ENCODE results near the gene FBXL16.
"Not testable (repeated sequence)": the region's sequence is repeated elsewhere in the genome, so short reads cannot be mapped to it uniquely, and the experiment has no call there.

FBXL16 gene

DNA sequence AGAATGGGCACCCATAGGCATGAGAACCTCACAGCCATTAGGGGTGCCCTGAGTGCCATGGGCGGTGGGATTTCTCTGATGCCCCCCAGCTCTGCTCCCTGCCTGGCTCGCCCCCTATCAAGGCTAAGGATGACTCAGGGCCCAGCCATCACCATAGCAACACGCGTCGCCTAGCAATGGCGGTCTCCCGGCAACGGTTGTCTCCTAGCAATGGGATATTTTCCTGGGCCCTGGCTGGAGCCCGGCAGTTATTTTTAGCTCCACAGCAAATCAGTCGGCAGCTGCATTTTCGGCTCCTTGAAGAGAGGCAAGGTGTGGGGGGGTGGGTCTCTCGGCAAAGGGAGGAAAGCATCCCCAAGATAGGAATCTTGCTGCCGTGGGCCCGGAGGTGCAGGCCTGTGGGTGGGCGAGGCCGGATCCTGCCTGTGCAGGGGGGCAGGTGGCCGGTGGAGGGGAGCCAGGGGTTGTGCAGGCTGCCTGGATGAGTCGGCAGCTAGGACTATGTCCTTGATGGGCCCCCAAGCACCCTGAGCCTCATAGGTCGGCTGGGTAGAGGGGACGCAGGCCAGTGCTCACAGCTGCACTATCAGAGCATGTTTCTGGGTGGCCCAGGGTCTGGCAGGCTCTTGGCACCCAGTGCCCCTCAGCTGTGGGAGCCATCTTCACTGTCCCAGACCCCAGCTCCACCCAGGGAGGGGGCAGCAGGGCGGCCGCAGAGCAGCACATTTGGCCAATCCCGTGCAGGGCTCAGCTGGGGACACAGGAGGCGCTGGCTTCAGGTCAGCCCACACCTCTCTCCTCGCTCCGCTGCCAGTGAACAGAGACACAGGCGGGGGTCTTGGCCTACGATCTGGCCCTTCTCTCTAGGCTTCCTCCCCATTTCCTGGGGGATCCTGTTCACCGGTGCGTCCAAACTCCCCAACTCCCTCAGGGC is 4.2 kb upstream of the FBXL16 start:
- peak; percentile 65 for DNase-seq (ENCODE audit: low read depth)

DNA sequence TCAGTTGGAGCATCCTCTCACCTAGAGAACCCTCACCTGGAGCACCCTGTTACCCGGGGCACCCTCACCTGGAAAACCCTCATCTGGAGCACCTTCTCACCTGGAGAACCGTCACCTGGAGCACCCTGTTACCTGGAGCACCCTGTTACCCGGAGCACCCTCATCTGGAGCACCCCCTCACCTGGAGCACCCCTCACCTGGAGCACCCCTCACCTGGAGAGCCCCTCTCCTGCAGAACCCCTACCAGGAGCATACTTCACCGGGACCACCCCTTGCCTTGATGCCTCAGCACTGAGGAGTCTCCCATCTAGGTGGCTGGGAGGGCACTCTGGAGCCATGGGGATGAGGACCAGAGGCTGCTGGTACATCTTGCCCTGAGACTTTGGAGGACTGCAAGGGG is 3.4 kb upstream of the FBXL16 start:
- no peak for DNase-seq (ENCODE audit: low read depth)

DNA sequence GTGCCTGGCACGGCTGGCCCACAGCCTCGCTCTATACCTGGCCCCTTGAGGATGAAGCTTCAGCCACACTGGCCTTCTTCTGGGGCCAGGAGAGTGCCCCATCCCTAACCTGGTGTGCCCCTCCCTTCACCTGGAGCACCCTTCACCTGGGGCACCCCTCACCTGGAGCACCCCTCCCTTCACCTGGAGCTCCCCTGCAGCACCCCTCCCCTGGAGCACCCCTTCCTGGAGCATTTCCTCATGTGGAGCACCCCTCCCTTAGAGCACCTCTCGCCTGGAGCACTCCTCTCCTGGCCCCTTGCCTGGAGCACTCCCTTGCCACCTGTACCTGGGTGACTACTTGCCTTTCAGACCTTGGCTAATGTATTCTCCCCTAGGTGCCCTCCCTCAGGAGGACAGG is 2.4 kb upstream of the FBXL16 start:
- no peak for DNase-seq (ENCODE audit: low read depth)

DNA sequence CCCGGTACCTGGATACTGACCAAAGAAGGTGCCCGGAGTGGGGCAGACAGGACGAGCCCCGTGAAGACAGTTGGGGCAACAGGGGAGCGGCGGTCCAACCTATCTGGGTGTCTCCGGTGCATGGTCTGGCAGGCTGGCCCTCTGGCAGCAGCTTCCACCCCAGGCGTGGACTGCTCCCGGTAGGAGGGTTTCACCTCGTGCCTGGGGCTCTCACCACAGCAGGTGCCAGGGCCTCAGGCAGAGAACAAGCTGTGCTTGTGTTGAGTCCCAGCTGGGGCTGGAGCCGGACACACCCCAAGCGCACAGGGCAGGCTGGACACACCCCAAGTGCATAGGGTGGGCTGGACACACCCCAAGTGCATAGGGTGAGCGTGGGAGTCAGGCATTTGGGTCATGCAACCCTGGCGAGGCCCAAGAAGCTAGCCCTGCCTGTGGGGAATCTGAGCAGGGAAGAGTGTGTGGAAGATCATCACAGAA is 1.5 kb upstream of the FBXL16 start:
- DNase-seq (ENCODE audit: low read depth), result no peak

DNA sequence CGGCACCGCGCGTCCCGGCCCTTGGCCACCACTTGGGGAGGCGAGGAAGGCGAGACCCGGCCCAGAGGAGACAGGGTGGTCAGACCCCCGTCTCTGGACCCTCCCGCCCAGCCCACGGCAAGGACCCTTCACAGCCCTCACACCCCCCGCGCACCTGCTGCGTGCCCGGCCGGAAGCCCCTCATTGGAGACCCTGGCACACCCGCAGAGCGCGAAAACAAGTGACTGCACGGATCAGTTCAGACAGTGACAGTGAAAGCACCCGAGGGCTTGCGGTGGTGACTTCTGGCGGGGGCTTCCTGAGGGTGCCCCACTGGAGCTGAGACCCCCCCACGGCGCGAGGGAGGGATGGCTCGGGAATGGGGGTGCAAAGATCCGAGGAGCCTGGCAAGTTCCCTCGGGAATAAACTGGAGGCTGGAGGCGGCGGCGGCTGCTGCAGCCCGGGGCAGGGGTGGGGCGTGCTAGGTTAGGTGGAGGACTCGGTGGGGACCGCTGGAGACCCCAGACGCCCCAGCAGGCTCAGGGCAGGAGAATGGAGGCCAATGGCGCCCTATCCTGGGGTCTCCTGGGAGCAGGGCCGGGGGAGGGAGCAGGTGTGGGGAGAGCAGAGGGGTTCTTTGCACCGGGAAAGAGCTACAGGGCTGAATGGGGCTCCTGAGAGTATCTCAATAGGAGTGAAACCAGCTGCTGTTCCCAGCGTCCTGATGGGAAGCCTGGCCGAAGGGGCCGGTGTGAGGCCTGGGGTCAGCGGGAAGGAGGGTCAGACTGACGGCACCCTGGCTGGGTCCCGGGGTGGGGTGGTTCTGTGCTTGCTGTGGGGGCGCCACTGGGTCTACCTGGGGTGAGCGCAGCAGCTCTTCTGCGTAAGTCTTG is 824 bp upstream of the FBXL16 start:
- no peak for DNase-seq (ENCODE audit: low read depth)

DNA sequence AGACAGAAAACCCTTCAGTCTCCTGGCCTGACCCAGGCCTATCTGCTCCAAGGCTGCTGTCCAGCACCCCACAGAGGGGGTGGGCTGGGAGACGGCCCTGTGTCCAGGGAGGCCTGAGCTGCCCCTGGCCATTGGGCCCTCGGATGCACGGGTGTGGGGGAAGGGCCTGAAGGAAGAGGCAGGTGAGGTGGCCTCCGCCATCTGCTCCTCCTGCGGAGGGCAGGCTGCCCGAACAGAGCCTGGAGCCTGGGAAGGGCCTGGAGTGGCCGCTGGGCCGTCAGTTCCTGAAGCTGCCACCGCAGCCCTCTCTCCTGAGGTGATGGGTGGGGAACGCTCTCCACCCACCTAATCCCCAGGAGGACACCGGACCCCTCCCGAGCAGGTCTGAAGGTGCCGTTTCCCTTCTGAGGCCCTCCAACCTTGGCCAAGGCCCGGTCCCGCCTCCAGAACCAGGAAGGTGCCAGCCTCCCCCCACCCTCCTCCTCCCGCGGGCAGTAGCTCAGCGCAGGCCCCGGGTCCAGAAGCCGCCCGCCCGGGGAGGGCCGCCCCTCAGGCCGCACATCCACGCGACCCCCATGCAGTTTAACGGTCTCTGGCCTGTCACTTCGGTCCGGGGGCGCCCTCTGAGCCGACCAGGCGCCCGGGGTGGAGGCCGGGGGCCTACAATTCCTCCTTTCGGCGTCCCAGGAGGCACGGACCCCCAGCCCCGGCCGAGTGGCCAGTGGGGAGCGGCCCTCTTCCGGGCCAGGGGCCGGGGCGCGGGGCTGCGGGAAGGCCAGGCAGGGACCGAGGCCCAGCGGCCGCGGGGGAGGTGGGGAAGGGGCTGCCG is 835 bp downstream of the FBXL16 start:
- no peak for DNase-seq (ENCODE audit: low read depth)

DNA sequence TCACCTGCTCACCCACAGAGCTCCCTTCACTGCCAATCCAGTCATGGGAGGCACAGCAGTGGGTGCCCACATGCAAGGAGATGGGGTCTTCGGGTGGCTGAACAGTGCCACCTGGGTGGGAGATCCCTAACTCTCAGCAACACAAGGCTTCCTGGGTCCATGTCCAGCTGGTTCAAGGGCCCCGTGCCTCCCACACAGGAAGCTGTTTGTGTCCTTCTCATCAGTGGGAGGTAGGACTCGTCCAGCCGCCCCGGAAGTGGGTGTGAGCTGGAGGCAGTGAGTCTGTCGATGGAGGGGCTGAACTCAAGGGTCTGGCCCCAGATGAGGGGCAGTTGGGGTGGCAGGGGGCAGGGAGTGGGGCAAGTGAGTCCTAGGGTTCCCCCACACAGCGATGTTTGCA is 1.6 kb downstream of the FBXL16 start:
- DNase-seq (ENCODE audit: low read depth), result no peak

DNA sequence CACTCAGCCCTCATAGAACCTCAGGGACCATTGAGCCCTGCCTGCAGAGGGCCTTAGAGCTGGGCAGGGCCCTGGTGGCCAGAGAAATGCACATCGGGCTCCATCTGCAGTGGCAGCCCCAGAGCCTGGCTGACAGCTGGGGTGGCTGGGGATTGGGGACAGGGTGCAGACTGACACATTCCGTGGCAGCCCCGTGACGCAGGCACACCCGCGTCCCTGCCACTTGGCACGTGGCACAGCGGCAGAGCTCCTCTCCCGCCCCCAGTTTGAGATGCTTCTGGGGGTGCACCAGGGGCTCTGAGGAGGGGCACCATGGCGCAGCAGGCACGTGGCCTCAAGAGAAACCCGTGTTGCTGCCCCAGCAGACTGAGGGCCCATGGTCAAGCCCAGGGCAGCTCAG is 2.2 kb downstream of the FBXL16 start:
- no peak for DNase-seq (ENCODE audit: low read depth)

DNA sequence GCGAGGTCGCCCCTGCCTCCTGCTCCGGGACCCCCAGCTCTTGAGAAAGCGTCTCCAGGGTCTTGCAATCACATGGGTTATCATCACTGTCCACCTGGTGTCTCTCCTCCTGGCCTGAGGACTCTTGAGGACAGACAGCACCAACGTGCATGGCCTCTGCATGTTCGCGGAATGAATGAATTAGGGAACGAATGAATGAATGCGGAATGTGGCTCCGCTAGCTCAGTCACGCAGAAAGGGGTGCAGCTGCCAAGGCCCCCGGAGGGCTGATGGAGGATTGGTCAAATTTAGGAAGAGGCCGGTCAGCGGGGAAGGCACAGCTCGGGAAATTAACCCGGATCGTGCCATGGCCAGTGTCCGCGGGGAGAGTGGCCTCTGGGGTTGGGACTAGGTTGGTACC is 3.3 kb downstream of the FBXL16 start:
- no peak for DNase-seq (ENCODE audit: low read depth)

DNA sequence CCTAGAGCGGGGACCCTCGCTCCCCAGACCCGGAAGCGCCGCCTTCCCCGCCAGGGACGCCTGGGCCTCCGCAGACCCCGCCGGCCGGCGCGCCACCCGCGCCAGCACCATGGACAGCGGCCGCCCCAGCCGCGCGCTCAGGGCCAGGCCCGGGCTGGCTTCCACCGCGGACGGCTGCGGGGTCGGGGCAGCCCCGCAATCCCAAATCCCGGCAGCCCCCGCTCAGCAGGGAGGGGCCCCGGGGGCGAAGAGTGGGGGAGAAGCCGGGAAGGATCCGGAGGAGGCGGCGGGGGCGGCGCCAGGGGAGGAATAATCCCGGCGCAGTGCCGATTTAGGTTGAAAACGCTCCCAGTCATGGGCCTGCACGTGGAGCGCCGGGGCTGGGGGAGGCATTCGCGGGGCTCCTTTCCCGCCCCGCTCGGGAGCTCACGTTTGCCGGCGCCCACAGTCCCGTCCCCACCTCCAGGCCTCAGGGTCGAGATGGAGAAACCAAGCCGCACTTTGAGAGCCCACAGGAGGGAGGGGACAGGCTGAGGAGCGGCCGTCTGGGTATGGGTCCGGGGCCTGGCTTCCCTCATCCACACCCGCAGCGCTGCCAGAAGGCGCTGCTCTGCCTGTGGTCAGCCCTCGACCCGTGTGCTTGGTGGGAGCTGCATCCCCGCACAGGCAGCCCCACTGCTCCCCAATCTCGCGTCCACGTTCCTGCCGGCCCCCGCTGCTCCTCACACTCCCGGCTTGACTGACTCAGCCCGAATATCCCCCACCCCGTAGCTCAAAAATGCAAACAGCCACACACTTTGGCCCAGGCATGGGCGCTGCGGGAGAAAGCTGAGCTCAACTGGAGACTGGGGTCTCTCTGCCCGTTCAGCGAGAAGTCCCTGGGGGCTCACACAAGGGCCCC is 4.7 kb downstream of the FBXL16 start:
- DNase-seq (ENCODE audit: low read depth), result no peak

DNA sequence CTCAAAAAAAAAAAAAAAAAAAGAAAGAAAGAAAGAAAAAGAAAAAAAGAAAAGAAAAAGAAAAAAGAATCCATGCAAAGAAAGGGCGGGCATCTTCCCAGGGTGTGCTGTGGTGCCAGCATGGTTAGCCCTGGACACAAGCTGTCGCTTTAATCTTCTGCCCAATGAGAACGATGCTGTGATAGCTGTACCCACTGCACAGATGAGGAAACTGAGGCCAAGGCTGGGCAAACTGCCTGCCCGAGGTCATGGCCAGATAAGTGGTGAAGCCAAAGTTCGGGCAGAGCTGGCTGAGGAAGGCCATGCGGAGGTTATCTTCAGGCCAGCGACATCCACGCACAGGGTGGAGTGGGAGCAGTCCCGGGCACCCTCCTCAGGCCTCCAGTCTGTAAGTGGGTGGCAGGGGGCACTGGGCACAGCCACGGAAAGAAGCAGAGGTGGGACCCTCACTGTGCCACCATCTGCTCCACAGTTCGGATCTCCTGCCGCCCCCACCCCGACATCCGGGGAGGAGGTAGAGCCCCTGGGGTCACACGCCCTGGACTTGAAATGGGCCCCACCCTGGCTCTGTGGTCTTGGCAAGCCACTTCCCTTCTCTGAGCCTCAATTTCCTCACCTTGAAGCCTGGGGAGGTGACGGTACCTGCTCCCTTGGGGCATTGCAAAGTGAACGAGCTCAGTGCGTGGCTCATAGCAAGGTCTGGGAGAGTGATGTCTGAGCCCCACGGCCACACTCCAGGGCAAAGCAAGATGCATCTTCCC is 6.5 kb downstream of the FBXL16 start:
- DNase-seq (ENCODE audit: low read depth), result no peak

DNA sequence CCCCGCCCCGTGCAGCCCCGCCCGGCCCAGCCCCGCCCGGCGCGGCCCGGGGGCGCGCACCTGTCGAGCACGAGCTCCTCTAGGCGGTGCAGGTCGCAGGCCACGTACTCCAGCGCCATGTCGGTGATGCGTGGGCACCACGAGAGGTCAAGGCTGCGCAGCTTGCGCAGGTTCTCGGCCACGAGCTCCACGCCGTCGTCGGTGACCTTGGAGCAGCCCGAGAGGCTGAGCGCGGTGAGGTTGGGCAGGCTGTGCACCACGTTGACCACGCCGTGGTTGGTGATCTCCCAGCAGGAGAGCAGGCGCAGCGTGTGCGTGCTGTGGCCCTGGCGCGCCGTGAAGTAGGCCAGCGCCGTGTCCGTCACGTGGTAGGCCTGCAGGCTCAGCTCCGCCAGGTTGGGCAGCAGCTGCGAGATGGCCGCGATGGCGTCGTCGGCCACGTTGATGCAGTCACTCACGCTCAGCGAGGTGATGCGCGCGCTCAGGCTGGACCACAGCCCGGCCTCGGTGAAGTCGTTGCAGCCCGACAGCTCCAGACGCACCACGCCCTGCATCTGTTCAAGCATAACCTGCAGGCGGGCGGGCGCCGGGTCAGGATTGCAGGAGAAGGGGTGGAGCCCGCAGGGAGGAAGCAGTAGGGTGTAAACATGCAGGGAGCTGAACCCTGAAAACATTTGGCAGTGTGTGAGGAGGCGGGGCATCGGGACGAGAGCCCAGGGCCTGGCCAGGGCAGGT is 10.1 kb downstream of the FBXL16 start:
- no peak for DNase-seq (ENCODE audit: low read depth)

DNA sequence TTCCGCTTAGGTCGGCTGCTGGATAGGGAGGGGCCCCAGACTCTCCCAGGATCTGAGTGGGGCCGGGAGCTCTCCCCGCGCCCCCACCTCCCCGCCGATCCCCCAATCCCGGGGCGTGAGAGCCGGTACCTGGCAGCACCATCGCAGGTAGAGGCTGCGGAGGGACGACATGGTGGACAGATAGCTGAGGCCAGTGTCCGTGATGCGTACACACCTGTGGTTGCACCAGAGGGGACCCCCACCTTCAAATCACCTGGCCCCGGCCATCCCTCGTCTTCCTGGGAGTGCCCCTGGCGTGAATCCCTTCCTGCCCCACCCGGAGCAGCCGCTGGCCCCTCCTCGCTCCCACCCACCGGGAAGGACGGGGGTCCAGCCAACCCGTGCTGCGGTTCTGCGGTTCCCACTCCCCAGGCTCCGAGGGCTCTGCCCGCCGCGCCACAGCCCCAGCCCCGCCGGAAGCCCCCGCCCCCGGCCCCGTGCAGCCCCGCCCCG is 10.7 kb downstream of the FBXL16 start:
- no peak for DNase-seq (ENCODE audit: low read depth)

DNA sequence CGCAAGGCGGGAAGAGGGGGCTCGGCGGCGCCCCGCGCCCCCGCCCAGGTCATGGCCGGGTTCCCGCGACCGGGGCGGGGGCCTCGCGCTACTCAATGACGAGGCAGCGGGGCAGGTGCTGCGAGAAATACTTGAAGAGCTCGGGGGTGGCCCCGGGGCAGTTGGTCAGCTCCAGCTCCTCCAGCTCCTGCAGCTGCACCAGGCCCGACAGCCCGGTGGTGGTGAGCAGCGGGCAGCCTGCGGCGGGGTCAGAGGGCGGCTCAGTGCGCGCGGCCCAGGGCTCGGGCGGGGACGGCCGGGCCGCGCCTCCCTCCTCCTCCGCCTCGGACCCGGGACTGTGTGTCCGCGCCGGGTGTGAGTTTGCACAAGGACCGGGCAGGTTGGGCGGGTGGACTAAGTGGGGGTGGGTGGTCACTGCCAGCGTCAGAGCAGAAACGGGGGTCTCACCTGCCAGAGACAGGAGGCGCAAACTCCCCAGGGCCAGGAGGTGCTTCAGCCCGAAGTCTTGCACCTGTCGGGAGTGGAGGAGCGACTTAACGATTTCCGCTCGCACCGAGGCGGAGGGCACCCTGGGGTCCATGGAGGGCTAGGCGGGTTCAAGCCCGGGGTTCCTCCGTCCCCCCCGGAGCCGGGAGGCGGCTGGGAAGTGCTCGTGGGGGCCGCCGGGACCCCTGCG is 11.3 kb downstream of the FBXL16 start:
- no peak for DNase-seq (ENCODE audit: low read depth)

DNA sequence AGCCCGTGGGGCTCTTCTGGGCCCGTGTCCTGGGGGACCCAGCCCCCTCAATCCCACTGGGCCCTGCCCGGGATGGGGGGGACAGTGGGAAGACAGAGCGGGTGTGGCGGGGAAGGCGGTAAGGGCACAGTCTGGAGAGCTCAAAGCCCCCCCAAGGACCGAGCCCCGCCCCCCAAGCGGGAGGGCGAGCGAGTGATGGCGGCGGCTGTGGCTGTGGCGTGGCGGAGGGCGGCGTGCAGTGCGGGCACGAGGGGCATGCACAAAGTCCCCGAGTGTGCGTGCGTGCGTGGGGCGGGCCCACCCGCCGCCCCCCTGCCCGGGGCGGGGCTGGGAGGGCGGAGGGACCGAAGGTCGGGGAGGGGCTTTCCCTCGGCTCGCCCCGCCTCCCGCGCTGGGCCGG is 11.8 kb downstream of the FBXL16 start:
- no peak for DNase-seq (ENCODE audit: low read depth)

DNA sequence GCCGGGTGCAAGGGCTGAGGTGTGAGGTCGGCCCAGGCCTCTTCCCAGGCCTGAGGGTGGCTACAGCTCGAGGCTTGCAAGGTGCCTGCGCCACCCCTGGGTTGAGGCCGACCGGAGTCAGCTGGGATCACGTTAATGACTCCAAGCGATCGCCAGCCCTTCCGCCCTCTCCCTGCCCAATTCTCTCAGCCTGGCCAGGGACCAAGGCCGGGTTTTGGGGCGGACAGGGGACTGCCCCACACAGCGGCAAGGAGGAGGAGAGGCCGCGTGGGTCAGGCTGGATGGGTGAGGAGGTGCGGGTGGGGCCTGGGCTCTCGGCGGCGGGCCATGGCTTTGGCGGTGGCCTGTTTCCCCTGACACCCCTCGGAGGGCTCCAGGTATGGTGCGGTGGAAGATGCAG is 12.2 kb downstream of the FBXL16 start:
- DNase-seq (ENCODE audit: low read depth), result no peak

DNA sequence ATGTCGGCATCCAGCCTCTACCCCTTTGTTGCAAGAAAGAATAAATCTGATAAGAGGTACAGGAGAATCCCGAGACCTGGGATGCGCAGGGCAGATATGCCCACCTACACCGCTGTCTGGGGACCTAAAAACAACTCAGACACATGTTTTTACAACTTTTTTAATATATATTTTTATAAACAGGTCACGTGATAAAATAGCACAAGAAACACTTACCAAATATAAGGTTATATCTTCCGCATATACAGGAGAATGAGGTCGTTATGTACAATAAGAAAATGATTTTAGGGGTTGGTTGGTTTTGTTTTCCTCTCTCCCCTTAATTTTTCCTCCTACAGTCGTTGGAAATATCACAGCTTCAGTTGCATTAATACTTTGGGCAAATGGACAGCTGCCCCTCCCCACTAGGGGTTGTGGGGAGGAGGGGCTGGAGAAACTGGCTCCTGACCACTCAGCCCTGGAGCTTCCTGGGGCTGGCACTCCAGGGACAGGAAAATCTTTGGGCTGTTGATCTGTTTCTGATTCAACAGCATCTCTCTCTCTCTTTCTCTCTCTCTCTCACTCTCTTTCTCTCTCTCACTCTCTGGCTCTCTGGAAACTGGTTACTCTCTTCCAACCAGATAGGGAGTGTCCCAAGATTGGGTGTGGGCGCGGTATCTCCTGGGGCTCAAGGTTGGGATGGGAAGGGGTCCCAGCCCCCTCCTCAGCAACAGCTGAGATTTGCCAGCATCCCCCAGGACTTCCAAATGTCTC is 13.1 kb downstream of the FBXL16 start:
- no peak for DNase-seq (ENCODE audit: low read depth)

DNA sequence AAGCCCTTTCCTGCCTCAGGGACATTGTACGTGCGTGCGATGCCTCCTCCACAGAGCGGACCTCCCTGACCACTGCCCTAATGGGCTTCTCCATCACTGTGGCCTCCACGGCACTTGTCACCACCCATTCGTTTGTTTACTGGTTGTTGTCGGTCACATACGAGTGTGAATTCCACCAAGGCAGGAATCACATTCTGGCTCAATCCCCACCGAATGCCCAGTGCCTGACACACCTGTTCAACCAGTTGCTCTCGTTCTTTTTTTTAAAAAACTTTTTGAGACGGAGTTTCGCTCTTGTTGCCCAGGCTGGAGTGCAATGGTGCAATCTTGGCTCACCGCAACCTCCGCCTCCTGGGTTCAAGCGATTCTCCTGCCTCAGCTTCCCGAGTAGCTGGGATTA is 14.4 kb downstream of the FBXL16 start:
- not testable (repeated sequence) for DNase-seq (ENCODE audit: low read depth)

All from stromal cell of bone marrow (primary cell).